ENCODE data around the gene LNX1. TPM values are rescaled to one million over a fixed set of nuclear protein-coding genes. Genes with fewer than 3 reads are reported as not detected.
"Not testable (repeated sequence)": the region's sequence is repeated elsewhere in the genome, so short reads cannot be mapped to it uniquely, and the experiment has no call there.

LNX1 gene
- total RNA-seq, 4 donors from 2014 or later: 4.8 to 12.6 (median 6.6) TPM

GRCh38 chr4:53477038-53477565 lies 114.2 kb downstream of the LNX1 start:
- no peak for DNase-seq (ENCODE audit: low spot score in 2 of 2)
- Histone ChIP-seq H3K36me3 (no peaks in the 10 kb centered on the region), H3K27me3 (no peaks in the 10 kb centered on the region), H3K4me1 (peaks cover 0 to 17% (median 0%) of the 10 kb centered on the region in 4 donors), H3K27ac (peak overlapping the region in 1 of 4 donors; percentile 2), H3K4me3 (no peak overlapping the region), H3K9me3 (no peaks in the 10 kb centered on the region)
- WGBS, 2 donors: 55 to 59% methylated on average over 5 of the region's 5 CpGs
- TF ChIP-seq EP300 (IDR thresholded peaks at IDR 0.05): no peak
- no peak for TF ChIP-seq CTCF (IDR thresholded peaks at IDR 0.05)

- TF ChIP-seq CTCF (IDR thresholded peaks at IDR 0.05): no peak
- no peak for TF ChIP-seq POLR2A (IDR thresholded peaks at IDR 0.05)
- TF ChIP-seq EP300 (IDR thresholded peaks at IDR 0.05): no peak
Observed at GRCh38 chr4:53476232-53477037, 114.9 kb downstream of the LNX1 start.

GRCh38 chr4:53466576-53466975 lies 124.7 kb downstream of the LNX1 start:
- H3K36me3 ChIP-seq: peaks cover 0 to 25% (median 0%) of the 10 kb centered on the region in 3 donors
- DNase-seq (ENCODE audit: low spot score in 2 of 2); H3K27me3 ChIP-seq; H3K4me3 ChIP-seq; H3K27ac ChIP-seq; H3K4me1 ChIP-seq: not testable (repeated sequence)
- peaks cover 0 to 20% (median 1%) of the 10 kb centered on the region in 4 donors for H3K9me3 ChIP-seq
- 96 to 100% methylated on average over 6 of the region's 6 CpGs for WGBS, 2 donors

More at GRCh38 chr4:53476232-53477037, 114.9 kb downstream of the LNX1 start:
- Histone ChIP-seq H3K27me3 (no peaks in the 10 kb centered on the region), H3K36me3 (no peaks in the 10 kb centered on the region), H3K9me3 (no peaks in the 10 kb centered on the region), H3K27ac (peak overlapping the region in 1 of 4 donors; percentile 2), H3K4me3 (no peak overlapping the region), H3K4me1 (peaks cover 0 to 17% (median 0%) of the 10 kb centered on the region in 4 donors)
- WGBS, 2 donors: 72% methylated on average over 10 of the region's 10 CpGs
- DNase-seq (ENCODE audit: low spot score in 2 of 2): peak in 1 of 2 donors; percentile 25

GRCh38 chr4:53465891-53466290 lies 125.4 kb downstream of the LNX1 start:
- Histone ChIP-seq H3K4me1 (no peaks in the 10 kb centered on the region), H3K36me3 (peaks cover 0 to 32% (median 0%) of the 10 kb centered on the region in 3 donors), H3K9me3 (peaks cover 0 to 20% (median 1%) of the 10 kb centered on the region in 4 donors), H3K27me3 (no peaks in the 10 kb centered on the region), H3K4me3 (no peak overlapping the region), H3K27ac (no peak overlapping the region)
- TF ChIP-seq EP300 (IDR thresholded peaks at IDR 0.05) (no peak), CTCF (IDR thresholded peaks at IDR 0.05) (no peak), POLR2A (IDR thresholded peaks at IDR 0.05) (no peak)
- no peak for DNase-seq (ENCODE audit: low spot score in 2 of 2)

GRCh38 chr4:53465281-53465680 lies 126.0 kb downstream of the LNX1 start:
- DNase-seq (ENCODE audit: low spot score in 2 of 2): no peak
- H3K4me3 ChIP-seq: no peak overlapping the region
- no peaks in the 10 kb centered on the region for H3K4me1 ChIP-seq
- no peak overlapping the region for H3K27ac ChIP-seq
- TF ChIP-seq CTCF (IDR thresholded peaks at IDR 0.05) (no peak), EP300 (IDR thresholded peaks at IDR 0.05) (no peak), POLR2A (IDR thresholded peaks at IDR 0.05) (no peak)
- peaks cover 0 to 20% (median 1%) of the 10 kb centered on the region in 4 donors for H3K9me3 ChIP-seq
- H3K36me3 ChIP-seq: peaks cover 0 to 34% (median 0%) of the 10 kb centered on the region in 3 donors
- 69 to 71% methylated on average over 2 of the region's 2 CpGs for WGBS, 2 donors
- no peaks in the 10 kb centered on the region for H3K27me3 ChIP-seq

All from tibial nerve (tissue), 4 donors.